ENCODE results near the gene YBX3.

DNA sequence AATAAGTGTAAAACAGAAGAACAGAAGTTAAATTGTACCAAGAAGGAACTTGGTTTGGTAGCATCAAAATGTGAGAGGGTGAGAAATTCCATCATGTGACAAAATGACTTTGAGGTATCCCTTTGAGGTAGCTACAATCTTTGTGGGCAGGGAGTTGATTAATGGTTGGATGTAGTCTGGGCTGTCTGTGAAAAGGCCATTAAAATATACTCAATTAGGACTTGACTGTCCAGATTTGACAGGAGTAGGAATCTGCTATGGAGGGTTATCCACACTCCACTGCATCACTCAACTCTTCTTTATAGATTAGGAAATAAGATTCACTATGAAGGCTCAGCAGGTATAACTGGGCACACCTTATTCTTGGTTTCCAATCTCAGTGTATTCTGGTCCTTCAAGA is 7.4 kb upstream of the YBX3 start:
- TF ChIP-seq POLR2A (IDR thresholded peaks at IDR 0.05; ENCODE audit: low read depth, low read length) (no peak), POLR2AphosphoS5 (IDR thresholded peaks at IDR 0.05; ENCODE audit: low read depth, low read length) (no peak), SPI1 (IDR thresholded peaks at IDR 0.05; ENCODE audit: low read depth, low read length) (no peak), POU2F2 (IDR thresholded peaks at IDR 0.05; ENCODE audit: low read depth, low read length) (no peak)
